T1000 (cell line): ENCODE measurements around the gene CFAP97D1.
A peak's percentile ranks its signal among the peaks of the same experiment; 100 is the strongest.
"Not testable (repeated sequence)": the region's sequence is repeated elsewhere in the genome, so short reads cannot be mapped to it uniquely, and the experiment has no call there.

ENCODE experiments used
- DNase-seq: peaks from one replicate; lab custom pipeline; 2025; ENCODE audit warnings: mixed read lengths; lab: John Stamatoyannopoulos, UW

Gene CFAP97D1

DNA sequence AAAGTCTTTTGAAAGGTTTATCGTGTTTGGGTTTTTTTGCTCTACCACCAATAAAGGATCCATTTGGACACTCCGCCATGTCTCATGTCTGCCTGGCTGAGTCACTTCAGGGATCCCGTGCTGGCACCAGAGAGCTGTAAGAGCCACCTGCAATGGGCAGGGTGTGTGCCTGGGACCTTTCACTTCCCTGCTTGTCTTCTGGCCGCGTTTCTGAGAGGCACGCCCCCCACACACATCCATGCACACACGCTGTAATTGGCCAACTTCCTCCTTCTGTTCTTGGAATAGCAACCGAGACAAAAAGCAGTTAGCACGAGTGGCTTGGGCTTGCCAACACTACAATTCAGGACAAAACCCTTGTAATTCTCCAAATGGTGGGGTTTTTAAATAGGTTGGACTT is 11.9 kb upstream of the CFAP97D1 start:
- DNase-seq = no peak

DNA sequence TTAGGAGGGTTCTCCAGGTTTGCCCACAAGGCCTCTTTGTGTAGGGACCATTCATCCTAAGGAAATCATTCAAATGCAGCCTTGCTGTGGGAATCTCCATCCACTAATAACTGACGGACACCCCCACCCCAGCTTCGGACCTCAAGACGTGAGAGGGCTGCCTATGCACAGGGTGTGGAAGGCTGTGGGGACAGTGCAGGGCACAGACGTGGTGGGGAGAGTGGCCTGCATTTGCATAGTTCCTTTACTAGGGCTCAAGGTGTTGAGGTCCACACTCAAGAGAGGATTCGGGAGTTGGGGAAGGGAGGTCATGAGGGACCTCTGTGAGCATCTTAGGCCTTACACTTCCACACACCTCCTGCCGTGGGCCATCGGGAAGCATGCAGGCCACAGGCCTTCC is 11.3 kb upstream of the CFAP97D1 start:
- no peak for DNase-seq

DNA sequence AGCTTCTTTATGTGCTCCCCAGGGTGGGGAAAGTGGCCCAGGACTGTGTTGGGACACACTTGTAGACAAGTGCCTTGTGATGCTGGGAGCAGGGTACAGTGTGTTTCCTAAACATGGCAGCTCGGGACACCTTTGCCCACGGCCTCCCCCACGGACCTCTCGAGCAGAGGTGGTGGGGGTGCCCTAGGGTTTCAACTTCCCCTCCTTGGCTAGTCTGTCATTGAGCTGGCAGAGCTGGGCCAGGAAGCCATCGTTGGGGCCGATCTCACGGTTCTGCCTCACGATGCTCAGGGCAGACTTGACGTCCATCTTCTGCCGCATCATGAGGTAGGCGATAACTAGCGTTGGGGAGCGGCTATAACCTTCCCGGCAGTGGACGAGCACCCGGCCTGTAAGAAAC is 10.8 kb upstream of the CFAP97D1 start:
- DNase-seq = no peak

DNA sequence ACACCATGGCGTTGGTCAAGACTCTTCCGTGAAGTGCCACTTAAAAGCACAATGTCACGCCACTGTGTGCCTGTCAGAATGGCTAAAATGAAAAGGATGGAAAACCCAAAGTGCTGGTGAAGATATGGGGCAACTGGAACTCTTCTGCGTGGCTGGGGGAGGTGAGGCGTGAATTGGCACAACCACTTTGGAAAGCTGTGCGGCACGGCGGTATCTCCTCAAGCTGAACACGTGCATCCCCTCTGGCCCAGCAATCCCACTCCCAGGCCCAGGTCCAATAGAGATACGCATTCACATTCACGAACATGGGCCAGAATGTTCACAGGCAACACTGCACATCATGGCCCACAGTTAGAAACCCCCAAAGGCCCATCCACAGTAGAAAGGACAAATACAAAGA is 10.4 kb upstream of the CFAP97D1 start:
- DNase-seq = no peak

DNA sequence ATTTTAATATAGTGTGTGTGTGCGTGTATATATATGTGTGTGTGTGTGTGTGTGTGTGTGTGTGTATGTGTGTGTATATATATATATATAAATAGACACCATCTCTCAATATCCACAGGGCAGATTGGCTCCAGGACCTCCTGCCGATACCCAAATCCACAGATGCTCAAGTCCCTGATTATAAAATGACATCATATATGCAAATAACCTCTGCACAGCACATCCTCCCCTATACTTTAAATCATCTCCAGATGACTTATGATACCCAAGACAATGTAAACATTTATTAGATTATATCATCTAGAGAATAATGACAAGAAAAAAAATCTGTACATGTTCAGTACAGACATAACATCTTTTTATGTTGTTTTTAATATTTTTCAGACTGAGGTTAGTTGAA is 9.3 kb upstream of the CFAP97D1 start:
- DNase-seq = no peak

DNA sequence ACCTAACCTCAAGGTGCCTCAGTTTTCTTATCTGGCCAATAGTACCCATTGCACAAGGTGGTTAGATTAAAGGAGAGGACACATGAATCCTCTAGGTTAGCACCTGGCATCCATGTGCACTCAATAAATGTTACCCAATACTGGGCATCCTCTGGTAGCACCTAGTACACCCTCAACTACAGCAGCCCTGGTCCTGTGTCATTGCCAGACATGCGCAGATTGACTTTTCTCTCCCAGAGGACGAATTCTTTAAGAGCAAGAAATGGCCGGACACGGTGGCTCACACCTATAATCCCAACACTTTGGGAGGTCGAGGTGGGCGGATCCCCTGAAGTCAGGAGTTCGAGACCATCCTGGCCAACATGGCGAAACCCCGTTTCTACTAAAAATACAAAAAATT is 8.8 kb upstream of the CFAP97D1 start:
- DNase-seq = no peak

DNA sequence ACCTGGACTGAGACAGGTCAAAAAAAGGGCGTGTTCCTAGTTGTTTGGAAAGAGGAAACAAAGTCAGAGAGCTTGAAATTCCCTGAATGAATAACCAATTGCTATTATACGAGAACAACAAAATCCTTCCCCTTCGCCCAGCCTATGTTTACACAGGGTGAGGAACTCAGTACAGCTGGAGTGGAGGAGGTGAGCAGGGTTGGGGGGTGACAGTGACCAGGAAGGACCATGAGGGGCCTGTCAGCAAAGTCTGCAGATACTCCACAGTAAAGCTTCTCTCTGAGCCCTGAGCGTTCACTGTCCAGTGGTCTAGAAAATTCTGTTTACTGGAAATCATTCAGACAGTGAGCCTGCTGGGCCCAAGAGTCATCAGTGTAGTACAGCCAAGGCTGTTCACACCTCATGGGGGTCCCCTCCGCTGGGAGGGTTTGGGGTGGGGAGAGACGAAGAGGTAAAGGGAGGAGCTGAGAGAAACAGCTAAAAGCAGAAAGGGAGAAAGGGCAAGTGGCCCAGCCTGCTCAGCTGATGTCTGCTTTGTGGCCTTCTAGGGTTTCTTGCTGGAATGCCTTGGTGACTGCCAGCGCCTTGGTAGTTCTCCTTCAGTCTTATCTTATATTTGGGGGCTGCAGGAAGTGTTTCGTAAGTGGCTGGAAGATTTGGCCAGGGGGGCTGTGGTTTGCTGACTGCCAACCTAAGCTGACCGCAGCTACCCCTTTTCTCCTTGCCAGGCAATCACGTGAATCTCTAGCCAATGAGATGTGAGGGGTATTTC is 7.2 kb upstream of the CFAP97D1 start:
- no peak for DNase-seq

DNA sequence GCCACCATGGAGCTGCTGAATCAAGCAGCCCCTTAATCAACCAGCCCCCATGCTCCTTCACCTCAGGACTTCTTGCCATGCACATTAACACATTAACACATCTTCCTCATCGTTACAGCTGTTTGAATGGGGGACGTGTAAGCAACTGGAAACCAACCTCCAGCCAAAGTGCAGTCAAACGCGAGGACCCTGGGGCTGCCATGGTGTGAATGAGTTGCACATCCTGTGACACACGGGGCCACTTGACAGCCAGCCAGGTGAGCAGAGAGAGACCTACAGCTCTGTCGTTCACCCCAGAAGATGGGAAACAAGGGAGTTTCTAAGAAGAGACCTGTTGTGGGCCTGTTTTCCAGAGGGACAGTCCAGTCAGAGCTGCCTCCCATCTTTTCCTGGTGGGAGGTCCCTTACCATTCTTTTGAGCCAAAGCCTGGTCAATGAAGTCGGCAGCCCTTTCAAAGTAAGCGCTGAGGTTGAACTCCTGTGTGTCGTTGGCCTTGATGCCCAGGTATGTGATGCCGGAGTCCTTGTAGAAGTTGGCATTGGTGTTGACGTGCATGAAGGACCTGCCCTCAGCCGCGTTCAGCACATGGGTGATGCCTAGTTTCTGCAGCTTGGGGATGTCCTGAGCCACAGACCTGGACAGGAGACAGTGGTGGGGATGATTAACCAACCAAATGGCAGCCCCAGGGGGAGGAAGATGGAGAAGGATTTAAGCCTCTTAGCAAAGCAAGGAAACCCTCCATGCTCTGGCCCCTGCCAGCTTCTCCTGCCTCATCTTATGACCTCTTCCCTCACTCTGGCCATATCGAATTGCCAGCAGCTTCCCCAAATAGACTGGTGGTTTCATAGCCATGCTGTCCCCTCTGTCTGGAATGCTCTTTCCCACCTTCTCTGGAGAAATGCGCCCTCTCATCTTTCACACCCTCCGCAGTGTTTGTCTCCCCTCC is 5.7 kb upstream of the CFAP97D1 start:
- DNase-seq = no peak

DNA sequence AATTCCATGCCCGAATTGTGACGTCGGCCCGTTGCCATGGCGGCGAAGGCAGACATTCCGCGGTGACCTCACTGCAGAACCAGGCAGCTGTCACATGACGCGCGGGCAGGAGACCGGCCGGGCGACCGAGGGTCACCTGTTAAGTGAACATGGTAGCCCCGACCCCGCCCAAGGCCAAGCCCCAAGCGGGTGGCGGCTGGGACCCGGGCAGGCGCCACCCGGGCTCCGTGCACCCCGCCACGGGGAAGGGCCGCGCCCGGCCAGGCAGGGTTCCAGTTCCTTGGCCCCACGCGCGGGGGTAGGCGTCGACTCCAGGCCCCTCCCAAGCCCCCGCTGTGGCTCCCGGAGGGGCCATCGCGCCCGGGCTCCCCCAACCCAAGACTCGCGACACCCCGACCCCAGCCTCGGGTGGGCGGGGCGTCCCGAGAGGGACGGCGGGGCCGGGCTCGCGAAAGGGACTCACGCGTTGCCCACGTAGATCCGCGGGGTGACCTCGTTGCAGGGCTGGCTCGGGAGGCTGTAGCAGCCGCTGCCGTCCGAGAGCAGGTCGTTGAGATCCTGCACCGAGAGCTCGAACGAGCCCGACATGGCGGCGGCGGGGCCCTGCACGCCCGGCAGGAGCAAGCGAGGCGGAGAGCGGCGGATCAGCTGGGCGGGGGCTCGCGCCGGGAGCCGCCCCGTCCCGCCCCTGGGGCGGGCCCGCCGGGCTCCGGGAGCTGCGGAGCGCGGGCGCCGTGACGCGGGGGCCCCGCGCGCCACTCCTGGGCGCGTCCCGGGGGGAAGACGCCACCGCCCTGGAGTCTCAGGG is 1.7 kb upstream of the CFAP97D1 start, which contains the start of gene DUSP3:
Gene DUSP3, minus strand, starts transcription at position 641 of the 808 bp plus-strand sequence. Its CDS starts 53 bp downstream, at position 588.
- peak; percentile 93 for DNase-seq

DNA sequence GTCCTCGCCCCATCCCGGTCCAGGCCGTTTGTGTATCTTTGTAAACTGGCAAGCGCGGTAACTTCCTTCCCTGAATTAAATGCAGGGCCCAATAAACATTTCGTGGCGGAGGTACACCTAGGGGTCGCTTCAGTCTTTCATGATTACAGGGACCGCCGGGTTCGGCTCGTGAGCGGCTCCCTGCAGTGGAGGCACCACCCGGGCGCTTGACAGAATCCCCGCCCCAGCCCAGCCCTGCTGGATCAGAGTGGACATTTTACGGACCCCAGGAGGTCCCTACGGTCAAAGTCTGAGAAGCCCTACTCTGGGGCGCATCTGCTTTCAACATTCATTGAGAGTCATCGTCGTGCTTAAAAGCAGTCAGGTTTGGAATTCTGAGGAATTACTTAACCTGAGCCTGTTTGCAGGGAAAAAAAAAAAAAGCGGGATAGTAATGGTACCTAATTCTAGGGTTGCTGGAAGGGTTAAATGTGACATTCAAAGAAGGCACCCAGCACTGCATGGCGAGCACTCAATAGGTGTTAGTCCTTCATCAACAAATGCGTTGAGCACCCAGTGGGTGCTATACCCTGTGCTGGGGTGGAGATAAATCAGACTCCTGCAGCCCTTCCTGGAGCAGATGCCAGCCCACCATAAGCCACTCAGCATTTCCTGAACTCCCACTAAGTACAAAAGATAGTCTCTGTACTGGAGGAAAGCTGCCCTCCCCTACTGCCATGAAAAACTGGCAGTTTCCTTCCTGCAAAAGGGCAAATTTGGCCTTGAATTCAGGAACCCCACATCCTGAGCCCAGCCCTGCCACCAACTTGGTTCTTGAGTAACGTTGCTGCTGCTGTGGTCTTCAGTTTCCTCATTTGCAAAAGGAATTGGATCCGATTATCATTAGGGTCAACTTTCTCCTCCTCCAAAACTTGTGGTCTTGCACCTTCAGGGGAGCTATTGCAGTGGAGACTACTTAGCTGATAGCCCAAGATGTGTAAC is 800 bp upstream of the CFAP97D1 start:
- DNase-seq = peak; percentile 42

DNA sequence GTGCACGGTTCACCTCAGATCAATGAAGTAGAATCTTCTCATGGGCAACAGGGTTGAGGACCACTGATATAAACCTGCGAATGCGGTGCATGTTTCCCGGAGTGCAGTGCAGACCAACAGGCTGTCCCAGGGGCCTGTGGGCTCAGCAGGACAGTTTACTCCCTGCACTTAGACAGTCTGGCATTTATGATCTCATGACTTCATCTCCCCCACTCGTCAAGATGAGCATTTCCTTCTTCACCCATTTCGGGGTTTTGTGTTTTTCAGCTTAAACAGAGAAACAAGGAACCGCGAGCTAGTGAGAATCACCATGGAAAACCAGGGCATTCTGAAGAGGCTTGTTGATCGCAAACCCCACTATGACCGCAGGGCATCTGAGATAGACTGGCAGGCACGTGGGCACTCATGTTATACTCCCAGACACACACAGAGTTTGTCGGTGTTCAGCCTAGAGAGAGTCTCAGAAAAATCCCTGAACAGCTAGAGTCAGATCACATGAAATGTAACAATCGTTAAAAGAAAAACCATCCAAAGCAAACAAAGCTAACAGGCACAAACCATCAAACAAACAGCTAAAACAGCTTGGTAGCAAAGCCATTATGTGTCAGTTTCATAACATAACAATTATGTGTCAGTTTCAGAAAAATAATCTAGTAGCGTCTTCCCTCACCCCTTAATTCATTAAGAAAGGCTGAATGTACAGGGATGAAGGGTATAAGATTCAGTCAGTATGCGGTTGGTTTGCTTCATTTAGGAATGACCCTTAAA is 2.9 kb downstream of the CFAP97D1 start:
- DNase-seq = no peak

DNA sequence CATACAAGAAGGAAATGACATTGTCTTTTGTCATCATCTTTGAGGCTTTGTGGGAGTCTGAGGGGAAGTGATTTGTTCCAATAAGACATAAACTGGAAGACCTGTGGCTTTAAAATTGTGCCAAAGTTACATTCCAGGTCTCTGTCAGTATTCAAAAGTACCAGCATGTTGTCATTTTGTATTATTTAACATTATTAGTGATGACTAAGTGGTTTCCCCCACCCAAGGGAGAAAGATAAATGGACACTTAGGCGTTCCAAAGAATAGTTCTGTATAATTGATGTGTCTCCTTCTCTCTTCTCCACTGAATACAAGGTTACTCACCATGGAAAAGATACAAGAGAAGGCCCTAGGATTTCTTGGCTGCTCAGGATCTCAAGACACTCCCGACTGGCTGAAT is 3.8 kb downstream of the CFAP97D1 start:
- no peak for DNase-seq

DNA sequence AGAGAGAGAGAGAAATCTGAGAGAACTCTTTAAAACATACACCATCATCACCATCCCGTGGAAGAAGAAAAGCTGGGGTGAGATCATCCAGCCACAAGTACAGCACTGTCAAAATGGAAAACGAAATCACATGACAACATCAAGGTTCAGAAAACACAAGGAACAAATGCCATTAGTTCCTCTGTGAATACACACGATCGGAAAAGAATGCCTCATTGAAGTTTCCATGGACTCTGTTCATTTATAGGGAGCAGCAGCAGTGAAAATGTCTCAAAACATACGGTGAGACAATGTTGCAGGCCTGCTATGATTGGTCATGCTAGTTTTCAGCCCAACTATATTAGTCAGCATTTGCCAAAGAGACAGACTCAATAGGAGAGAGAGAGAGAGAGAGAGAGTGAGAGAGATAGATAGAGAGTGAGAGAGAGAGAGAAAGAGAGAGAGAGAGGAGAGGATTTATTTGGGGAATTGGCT is 4.4 kb downstream of the CFAP97D1 start:
- DNase-seq = peak; percentile 8

DNA sequence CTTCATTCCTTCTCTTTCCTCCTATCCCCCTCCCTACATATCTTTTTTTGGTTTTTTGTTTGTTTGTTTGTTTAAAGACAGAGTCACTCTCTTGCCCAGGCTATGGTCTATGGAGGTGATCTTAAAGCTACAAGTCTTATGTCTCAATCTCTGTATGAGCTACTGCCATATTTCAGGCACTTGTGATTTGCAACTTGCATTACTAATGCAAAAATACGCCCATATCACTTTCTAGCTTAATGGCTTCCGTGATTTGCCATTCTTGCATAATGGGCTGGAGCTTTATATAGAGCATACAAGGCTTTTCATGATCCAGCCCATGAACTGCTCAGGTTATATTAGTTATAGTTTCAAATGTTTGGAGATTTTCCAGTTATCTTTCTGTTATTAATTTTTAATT is 7.5 kb downstream of the CFAP97D1 start:
- DNase-seq = no peak

DNA sequence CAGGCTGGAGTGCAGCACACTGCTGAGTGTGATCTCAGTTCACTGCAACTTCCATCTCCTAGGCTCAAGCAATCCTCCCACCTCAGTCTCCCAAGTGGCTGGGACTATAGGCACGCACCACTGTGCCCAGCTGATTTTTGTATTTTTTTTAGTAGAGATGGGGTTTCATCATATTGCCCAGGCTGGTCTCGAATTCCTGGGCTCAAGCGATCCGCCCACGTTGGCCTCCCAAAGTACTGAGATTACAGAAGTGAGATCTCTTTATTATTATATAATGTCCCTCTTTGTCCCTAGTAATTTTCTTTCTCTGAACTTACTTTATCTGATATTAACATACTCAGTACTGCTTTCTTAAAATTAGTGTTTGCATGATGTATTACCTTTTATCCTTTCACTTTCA is 8.3 kb downstream of the CFAP97D1 start:
- DNase-seq = no peak

DNA sequence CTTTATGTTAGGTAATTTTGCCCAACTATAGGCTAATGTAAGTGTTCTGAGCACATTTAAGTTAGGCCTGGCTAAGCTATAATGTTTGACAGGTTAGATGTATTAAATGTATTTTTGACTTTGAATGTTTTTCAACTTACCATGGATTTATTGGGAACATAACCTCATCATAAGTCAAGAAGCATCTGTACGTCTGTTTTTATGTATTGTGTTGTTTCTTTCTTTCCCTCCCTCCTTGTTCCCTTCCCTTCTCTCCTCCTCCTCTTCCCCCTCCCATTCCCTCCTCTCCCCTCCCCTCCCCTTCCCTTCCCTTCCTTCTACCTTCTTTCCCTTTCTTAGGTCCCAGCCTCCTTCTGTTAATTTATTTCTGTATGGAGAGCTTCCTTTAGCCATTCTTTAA is 9.2 kb downstream of the CFAP97D1 start:
- DNase-seq = no peak

DNA sequence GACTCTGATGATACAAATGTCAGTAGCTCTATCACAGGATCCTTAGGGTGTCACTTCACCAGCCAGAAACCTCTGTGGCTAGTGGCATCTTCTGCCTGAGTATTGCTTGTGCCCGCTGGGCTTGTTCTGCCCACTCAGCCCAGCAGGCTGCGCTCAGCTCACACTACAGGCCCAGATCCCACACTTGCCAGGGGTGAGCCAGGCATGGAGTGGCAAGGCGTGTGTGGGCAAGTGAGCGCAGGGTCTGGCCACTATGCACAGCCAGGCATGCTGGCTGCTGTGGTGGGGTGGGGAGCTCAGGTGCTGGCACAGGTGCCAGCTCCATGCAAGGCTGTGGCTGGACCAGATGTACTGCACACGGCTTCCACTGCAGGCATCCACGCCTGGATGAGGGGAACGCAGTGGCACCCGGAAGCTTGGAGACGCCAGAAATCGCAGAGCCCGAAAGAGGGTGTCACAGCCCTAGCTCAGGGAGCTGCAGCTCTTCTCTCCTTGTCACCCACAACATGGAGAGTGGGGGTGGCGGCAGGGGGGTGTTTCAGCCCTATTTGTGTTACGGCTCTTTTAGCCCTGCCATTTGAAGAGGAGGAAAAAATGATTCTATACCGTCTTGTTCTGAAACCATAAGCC is 10.2 kb downstream of the CFAP97D1 start:
- DNase-seq = no peak

DNA sequence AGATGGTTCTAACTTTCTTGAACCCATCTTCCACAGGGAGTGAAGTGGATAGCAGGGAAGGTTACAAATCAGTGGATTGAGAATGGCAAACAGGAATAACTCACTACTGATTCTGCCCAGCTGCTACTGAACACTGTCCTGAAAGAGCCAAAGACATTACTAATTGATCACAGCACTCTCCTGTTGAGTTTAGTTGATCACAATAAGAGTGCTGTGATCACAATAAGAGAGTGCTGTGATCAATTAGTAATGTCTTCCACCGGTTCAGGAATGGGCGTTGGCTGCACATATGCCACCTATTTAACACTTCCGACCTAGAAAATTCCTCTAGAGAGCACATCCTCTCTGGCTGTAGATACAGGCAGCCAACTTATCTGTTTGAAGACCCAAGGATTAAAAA is 11.4 kb downstream of the CFAP97D1 start:
- DNase-seq = no peak

DNA sequence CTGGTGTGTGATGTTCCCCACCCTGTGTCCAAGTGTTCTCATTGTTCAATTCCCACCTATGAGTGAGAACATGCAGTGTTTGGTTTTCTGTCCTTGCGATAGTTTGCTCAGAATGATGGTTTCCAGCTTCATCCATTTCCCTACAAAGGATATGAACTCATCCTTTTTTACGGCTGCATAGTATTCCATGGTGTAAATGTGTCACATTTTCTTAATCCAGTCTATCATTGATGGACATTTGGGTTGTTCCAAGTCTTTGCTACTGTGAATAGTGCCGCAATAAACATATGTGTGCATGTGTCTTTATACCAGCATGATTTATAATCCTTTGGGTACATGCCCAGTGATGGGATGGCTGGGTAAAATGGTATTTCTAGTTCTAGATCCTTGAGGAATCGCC is 12.4 kb downstream of the CFAP97D1 start:
- not testable (repeated sequence) for DNase-seq

DNA sequence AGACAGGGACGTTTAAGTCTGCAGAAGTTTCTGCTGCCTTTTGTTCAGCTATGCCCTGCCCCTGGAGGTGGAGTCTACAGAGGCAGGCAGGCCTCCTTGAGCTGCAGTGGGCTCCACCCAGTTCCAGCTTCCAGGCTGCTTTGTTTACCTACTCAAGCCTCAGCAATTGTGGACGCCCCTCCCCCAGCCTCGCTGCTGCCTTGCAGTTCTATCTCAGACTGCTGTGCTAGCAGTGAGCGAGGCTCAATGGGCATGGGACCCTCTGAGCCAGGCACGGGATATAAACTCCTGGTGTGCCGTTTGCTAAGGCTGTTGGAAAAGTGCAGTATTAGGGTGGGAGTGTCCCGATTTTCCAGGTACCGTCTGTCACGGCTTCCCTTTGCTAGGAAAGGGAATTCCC is 17.8 kb downstream of the CFAP97D1 start:
- DNase-seq = not testable (repeated sequence)
